Mesenchymal stem cell (in vitro differentiated cells and primary cell): ENCODE results near the gene SH2D5.
A peak's percentile ranks its signal among the peaks of the same experiment; 100 is the strongest.

Experiments
- DNase-seq: peaks from one replicate; pipeline ENCODE4 v3.0.0-alpha.2; 2013
- H2AFZ ChIP-seq: one replicate; pipeline ENCODE4 v1.6.1; 2013; ENCODE audit warnings: low read depth, mild to moderate bottlenecking, control low read depth, inconsistent platforms, low read length, moderate library complexity
- H2AK5ac ChIP-seq: 2 replicates; pipeline ENCODE4 v1.6.1; 2013; ENCODE audit warnings: low read length, moderate library complexity, mild to moderate bottlenecking, inconsistent platforms; ENCODE audit not compliant: severe bottlenecking
- H2BK120ac ChIP-seq: one replicate; pipeline ENCODE4 v1.6.1; 2013; ENCODE audit warnings: low read depth, mild to moderate bottlenecking, inconsistent platforms, low read length, moderate library complexity
- H2BK12ac ChIP-seq, 2 experiments: one replicate each; pipeline ENCODE4 v1.6.1; 2013; ENCODE audit warnings: inconsistent platforms in 2 of 2, low read length in 2 of 2, mild to moderate bottlenecking in 2 of 2, moderate library complexity in 2 of 2, control low read depth in 1 of 2
- H2BK15ac ChIP-seq: one replicate; pipeline ENCODE4 v1.6.1; 2013; ENCODE audit warnings: mild to moderate bottlenecking, low read depth, inconsistent platforms; ENCODE audit not compliant: poor library complexity, severe bottlenecking
- H2BK5ac ChIP-seq: 2 replicates; pipeline ENCODE4 v1.6.1; 2013; ENCODE audit warnings: low read depth, mild to moderate bottlenecking, low read length, control low read depth, inconsistent platforms; ENCODE audit not compliant: poor library complexity, severe bottlenecking
- H3K14ac ChIP-seq, 2 experiments: one replicate each; pipeline ENCODE4 v1.6.1; 2013; ENCODE audit warnings: inconsistent platforms in 2 of 2, low read length in 2 of 2, control low read depth in 1 of 2, mild to moderate bottlenecking in 1 of 2, moderate library complexity in 1 of 2
- H3K18ac ChIP-seq, 2 experiments: one replicate each; pipeline ENCODE4 v1.6.1; 2013; ENCODE audit warnings: inconsistent platforms in 2 of 2, low read length in 2 of 2, control low read depth in 1 of 2, low read depth in 1 of 2, mild to moderate bottlenecking in 1 of 2
- H3K23ac ChIP-seq, 2 experiments: one replicate each; pipeline ENCODE4 v1.6.1; 2013; ENCODE audit warnings: inconsistent platforms in 2 of 2, low read length in 2 of 2, mild to moderate bottlenecking in 2 of 2, moderate library complexity in 2 of 2, control low read depth in 1 of 2
- H3K27ac ChIP-seq: 2 replicates; pipeline ENCODE4 v1.5.1; 2013; ENCODE audit warnings: mild to moderate bottlenecking, moderate library complexity, low read length, control low read depth, inconsistent platforms; ENCODE audit not compliant: poor library complexity, severe bottlenecking
- H3K27me3 ChIP-seq, 2 experiments: 2 replicates each; pipeline versions ENCODE4 v1.6.1 to v1.7.0; 2013; ENCODE audit warnings: low read length in 2 of 2, mild to moderate bottlenecking in 2 of 2, moderate library complexity in 2 of 2, control low read depth in 1 of 2, inconsistent platforms in 1 of 2; ENCODE audit not compliant: control insufficient read depth in 1 of 2, insufficient read depth in 1 of 2
- H3K36me3 ChIP-seq, 2 experiments: 2 replicates each; pipeline versions ENCODE4 v1.6.1 to v1.7.0; 2013; ENCODE audit warnings: low read length in 2 of 2, control low read depth in 1 of 2, inconsistent platforms in 1 of 2, low read depth in 1 of 2, mild to moderate bottlenecking in 1 of 2; ENCODE audit not compliant: insufficient read depth in 2 of 2, control insufficient read depth in 1 of 2
- H3K4ac ChIP-seq, 2 experiments: one replicate each; pipeline ENCODE4 v1.6.1; 2013; ENCODE audit warnings: inconsistent platforms in 2 of 2, low read length in 2 of 2, mild to moderate bottlenecking in 2 of 2, moderate library complexity in 2 of 2, control low read depth in 1 of 2, low read depth in 1 of 2
- H3K4me1 ChIP-seq: 2 replicates; pipeline ENCODE4 v1.6.1; 2013; ENCODE audit warnings: low read depth, low read length, control low read depth; ENCODE audit not compliant: control insufficient read depth, insufficient read depth
- H3K4me2 ChIP-seq: 2 replicates; pipeline ENCODE4 v1.6.1; 2013; ENCODE audit warnings: low read length, mild to moderate bottlenecking, inconsistent platforms; ENCODE audit not compliant: poor library complexity, severe bottlenecking
- H3K4me3 ChIP-seq, 2 experiments: 2 replicates each; pipeline versions ENCODE4 v1.5.1 to v1.7.0; 2013; ENCODE audit warnings: low read length in 2 of 2, mild to moderate bottlenecking in 2 of 2, control low read depth in 1 of 2, low read depth in 1 of 2; ENCODE audit not compliant: insufficient read depth in 1 of 2
- H3K79me1 ChIP-seq: replicated peaks from 2 replicates; pipeline ENCODE4 v1.6.1; 2013; ENCODE audit warnings: mild to moderate bottlenecking, control low read depth, low read length, inconsistent platforms; ENCODE audit not compliant: poor library complexity, severe bottlenecking
- H3K9ac ChIP-seq: 2 replicates; pipeline ENCODE4 v1.7.0; 2013; ENCODE audit warnings: mild to moderate bottlenecking, low read length, moderate library complexity
- H3K9me3 ChIP-seq: 2 replicates; pipeline ENCODE4 v1.7.0; 2013; ENCODE audit warnings: mild to moderate bottlenecking, low read length; ENCODE audit not compliant: control insufficient read depth
- H4K8ac ChIP-seq: one replicate; pipeline ENCODE4 v1.6.1; 2013; ENCODE audit warnings: inconsistent platforms, mild to moderate bottlenecking, low read length, moderate library complexity
- H4K91ac ChIP-seq: one replicate; pipeline ENCODE4 v1.6.1; 2013; ENCODE audit warnings: mild to moderate bottlenecking, low read length, inconsistent platforms
- WGBS: methylation state at CpG from one replicate; pipeline ENCODE4 v1.1.7; 2013; ENCODE audit warnings: mixed read lengths; 5-methylcytosine and 5-hydroxymethylcytosine counted together

SH2D5 gene

DNA sequence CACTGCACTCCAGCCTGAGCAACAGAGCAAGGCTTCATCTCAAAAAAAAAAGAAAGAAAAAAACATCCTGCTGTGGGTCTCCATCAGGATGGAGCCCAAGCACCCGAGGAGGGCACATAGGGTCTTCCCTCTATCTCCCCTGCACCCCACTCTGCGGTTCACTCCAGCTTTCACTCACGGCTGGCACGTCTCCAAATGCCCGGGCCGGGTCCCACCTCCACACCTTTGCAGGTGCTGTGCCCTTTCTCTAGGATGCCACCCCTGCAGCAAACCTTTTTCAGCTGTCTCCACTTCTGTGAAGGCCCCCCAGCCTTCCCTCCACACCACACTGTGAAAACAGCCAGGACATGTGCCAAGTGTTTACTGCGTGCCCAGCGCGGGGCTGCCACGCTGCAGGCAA is 48.9 kb downstream of the SH2D5 start:
- H2BK5ac ChIP-seq = no peak overlapping the region
- no peak overlapping the region for H3K18ac ChIP-seq
- H3K9ac ChIP-seq = no peak overlapping the region
- no peak overlapping the region for H2AFZ ChIP-seq
- no peak overlapping the region for H3K14ac ChIP-seq
- H2BK15ac ChIP-seq = no peak overlapping the region
- no peak for DNase-seq
- H3K23ac ChIP-seq = no peak overlapping the region
- H4K91ac ChIP-seq = no peak overlapping the region
- H2BK12ac ChIP-seq = no peak overlapping the region
- no peak overlapping the region for H3K4ac ChIP-seq
- no peaks in the 10 kb centered on the region for H3K4me1 ChIP-seq
- H3K4me2 ChIP-seq = no peak overlapping the region
- H3K4me3 ChIP-seq = no peak overlapping the region
- no peak overlapping the region for H2AK5ac ChIP-seq
- no peak overlapping the region for H3K27ac ChIP-seq
- H3K27me3 ChIP-seq = peaks cover 0 to 5% of the 10 kb centered on the region in 2 experiments
- H3K36me3 ChIP-seq = peaks cover 0 to 5% of the 10 kb centered on the region in 2 experiments
- no peak overlapping the region for H2BK120ac ChIP-seq
- no peaks in the 10 kb centered on the region for H3K79me1 ChIP-seq
- no peaks in the 10 kb centered on the region for H3K9me3 ChIP-seq
- no peak overlapping the region for H4K8ac ChIP-seq
- WGBS = 97% methylated on average over 7 of the region's 10 CpGs

DNA sequence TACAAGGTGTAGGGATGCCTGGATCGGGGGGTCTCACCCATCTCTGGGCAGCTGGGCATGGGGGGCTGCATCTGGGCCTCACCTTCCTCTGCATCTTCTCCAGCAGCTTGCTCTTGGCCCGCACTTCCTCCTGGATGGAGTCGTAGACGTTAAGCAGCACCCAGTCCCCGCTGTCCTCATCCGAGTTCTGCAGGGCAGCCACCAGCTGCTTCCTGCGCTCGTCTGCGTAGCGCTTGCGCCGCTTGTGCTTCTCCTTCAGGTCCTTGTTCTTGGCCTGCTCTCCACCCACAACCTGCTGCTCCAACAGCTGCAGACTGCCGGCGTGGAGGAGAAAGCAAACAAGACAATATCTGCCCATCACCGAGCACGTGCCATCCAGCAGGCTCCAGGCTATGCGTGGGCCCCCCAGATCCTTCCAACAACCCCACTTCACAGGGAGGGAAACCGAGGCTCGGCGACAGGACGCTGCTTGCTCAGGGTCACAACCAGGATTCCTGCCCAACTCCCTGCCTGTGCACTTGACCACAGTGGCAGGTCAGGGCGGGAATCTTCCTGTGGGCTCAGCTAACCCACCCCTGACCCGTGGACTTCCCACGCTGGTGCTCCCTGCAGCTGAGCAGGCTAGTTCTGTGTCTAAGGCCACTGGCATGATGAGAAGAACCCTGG is 49.8 kb downstream of the SH2D5 start:
- H2AFZ ChIP-seq = no peak overlapping the region
- peaks cover 0 to 8% of the 10 kb centered on the region in 2 experiments for H3K27me3 ChIP-seq
- no peak overlapping the region for H3K23ac ChIP-seq
- no peaks in the 10 kb centered on the region for H3K9me3 ChIP-seq
- H3K18ac ChIP-seq = no peak overlapping the region
- no peak overlapping the region for H3K4me3 ChIP-seq
- H3K9ac ChIP-seq = no peak overlapping the region
- no peak overlapping the region for H3K4ac ChIP-seq
- DNase-seq = no peak
- H2BK15ac ChIP-seq = peak overlapping the region; percentile 2
- no peak overlapping the region for H4K91ac ChIP-seq
- H3K27ac ChIP-seq = no peak overlapping the region
- no peak overlapping the region for H2BK120ac ChIP-seq
- H2AK5ac ChIP-seq = no peak overlapping the region
- H3K79me1 ChIP-seq = no peaks in the 10 kb centered on the region
- 95% methylated on average over 24 of the region's 24 CpGs for WGBS
- H3K4me1 ChIP-seq = no peaks in the 10 kb centered on the region
- H2BK5ac ChIP-seq = no peak overlapping the region
- H4K8ac ChIP-seq = peak overlapping the region; percentile 12
- peaks cover 0 to 5% of the 10 kb centered on the region in 2 experiments for H3K36me3 ChIP-seq
- no peak overlapping the region for H3K4me2 ChIP-seq
- no peak overlapping the region for H2BK12ac ChIP-seq
- H3K14ac ChIP-seq = no peak overlapping the region

DNA sequence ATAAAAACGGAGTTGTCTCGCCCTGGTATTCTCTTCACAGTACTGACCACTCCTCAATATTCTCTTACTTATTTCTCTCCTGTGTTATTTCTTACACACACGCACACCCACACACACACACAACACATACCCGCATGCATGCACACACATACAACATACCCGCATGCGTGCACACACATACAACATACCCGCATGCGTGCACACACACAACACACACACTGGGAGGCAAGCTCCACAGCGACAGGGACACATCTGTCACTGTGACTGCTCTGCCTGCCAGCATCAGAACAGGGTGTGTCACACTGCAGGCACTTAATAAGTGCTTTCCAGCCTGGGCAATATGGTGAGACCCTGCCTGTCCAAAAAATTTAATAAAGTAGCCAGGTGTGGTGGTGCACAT is 50.5 kb downstream of the SH2D5 start:
- Histone ChIP-seq H2BK120ac (no peak overlapping the region), H3K9ac (no peak overlapping the region), H4K91ac (no peak overlapping the region), H3K4me3 (no peak overlapping the region), H3K18ac (no peak overlapping the region), H3K4me1 (no peaks in the 10 kb centered on the region), H3K23ac (no peak overlapping the region), H2BK5ac (no peak overlapping the region), H3K27me3 (peaks cover 0 to 8% of the 10 kb centered on the region in 2 experiments), H3K79me1 (no peaks in the 10 kb centered on the region), H3K27ac (no peak overlapping the region), H3K4ac (no peak overlapping the region), H2AFZ (no peak overlapping the region), H3K36me3 (peaks cover 0 to 5% of the 10 kb centered on the region in 2 experiments), H4K8ac (no peak overlapping the region), H3K4me2 (no peak overlapping the region), H2BK12ac (no peak overlapping the region), H2BK15ac (no peak overlapping the region), H2AK5ac (no peak overlapping the region), H3K9me3 (no peaks in the 10 kb centered on the region), H3K14ac (no peak overlapping the region)
- no peak for DNase-seq
- 98% methylated on average over 9 of the region's 9 CpGs for WGBS

DNA sequence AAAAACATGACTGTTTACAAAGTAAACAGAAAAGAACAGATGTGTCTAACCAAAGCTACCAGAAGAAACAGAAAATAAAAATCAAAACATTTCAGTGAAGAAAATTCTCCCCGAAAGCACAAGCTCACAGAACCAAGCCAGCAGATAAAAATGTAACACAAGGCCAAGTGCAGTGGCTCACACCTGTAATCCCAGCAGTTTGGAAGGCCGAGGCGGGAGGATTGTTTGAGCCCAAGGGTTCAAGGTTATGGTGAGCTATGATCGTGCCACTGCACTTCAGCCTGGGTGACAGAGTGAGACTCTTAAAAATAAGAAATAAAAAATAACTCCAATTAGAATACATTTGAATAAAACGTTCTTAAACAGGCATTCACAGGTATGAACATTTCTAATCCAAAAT is 52.2 kb downstream of the SH2D5 start:
- no peaks in the 10 kb centered on the region for H3K4me1 ChIP-seq

More for the DNA sequence above, 52.2 kb downstream of the SH2D5 start:
- Histone ChIP-seq H3K23ac (no peak overlapping the region), H4K91ac (no peak overlapping the region), H2BK120ac (no peak overlapping the region), H3K27me3 (peaks cover 0 to 8% of the 10 kb centered on the region in 2 experiments), H3K79me1 (no peaks in the 10 kb centered on the region), H2BK5ac (no peak overlapping the region), H3K9me3 (no peaks in the 10 kb centered on the region), H2BK12ac (no peak overlapping the region), H2BK15ac (no peak overlapping the region), H3K4ac (no peak overlapping the region), H3K18ac (no peak overlapping the region), H3K36me3 (peaks cover 0 to 5% of the 10 kb centered on the region in 2 experiments), H2AFZ (no peak overlapping the region), H3K9ac (no peak overlapping the region), H2AK5ac (no peak overlapping the region), H3K4me3 (no peak overlapping the region), H3K4me2 (no peak overlapping the region), H4K8ac (no peak overlapping the region), H3K14ac (no peak overlapping the region), H3K27ac (no peak overlapping the region)
- DNase-seq = no peak
- 96% methylated on average over 3 of the region's 5 CpGs for WGBS
